ENCODE results near the gene OPA1.

Gene OPA1
- total RNA-seq, result 97.9 to 114 reads per million in 2 donors

GRCh38 chr3:193592841-193593667 lies at the start of gene OPA1:
TSS of gene OPA1 (plus strand) at chr3:193593208. CDS start at chr3:193593378, 170 bp downstream.
- peak; percentile 62 to 96 (median 81) for DNase-seq

- no peak for DNase-seq
Observed at GRCh38 chr3:193544289-193544688, 48.7 kb upstream of the OPA1 start.

- DNase-seq, result no peak
Observed at GRCh38 chr3:193545304-193545703, 47.7 kb upstream of the OPA1 start.

GRCh38 chr3:193546129-193546528 lies 46.9 kb upstream of the OPA1 start:
- no peak for DNase-seq

- DNase-seq, result no peak
Observed at GRCh38 chr3:193548406-193548805, 44.6 kb upstream of the OPA1 start.

DNA sequence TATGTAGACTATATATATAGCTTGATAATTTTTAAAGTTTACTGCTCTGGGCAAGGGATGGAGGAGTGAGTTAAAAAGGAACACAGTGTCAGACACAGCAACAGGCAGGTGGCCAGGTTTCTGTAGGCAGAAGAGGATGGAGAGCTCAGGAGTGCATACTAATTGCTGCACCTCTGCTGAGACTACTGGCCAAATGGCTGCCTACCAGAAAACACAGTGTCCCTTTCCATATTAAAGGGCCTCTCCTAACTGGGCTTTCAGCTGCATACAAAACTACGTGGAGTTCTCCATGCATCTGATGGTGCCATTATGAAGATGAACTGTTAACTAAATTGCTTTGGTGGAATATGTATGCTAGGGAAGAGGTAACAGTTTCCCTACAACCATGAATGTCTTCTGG lies 40.1 kb upstream of the OPA1 start:
- no peak for DNase-seq

DNA sequence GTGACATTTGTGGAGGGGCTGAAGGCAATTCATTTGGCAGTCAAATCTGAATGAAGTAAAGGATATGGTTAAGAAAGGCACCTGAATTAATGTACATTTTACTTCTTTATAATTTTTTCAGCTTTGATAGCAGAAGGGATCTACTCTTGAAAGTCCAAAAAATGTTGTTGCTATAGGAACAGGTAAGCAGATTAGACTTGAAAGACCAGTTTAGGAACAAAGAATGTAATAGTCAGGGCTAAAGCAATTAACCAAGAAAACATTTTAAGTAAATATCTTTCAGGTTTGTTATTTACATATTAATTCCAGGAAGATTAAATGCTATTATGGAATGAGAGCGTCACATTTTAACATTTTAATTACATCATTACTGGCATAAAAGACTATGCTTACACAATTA lies 39.4 kb upstream of the OPA1 start:
- DNase-seq, result no peak

DNA sequence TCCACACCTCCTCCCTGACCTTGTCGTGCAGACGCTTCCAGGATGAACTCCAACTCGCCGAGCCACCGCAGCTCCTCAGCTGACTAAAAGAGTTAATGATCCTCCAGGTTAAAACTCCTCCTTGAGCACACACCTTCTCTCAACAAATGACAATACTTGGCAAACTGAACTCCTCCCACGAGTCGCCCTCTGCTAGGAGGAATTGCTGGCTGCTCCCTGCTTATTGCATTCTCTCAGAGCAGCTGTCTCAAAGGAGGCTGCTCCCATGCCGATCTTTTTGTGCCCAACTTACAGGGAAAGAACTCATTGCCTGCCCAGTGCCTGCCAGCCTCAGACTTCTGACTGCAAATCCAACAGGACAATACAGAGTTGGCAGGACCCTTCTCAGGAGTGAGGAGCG lies 38.2 kb upstream of the OPA1 start, which contains the start of gene ATP13A4:
Gene ATP13A4 (minus strand): TSS at position 85 of the 400 bp plus-strand sequence. CDS start 96 bp downstream, outside the sequence.
- DNase-seq, result no peak

- no peak for DNase-seq
Observed at GRCh38 chr3:193556841-193557240, 36.2 kb upstream of the OPA1 start.

DNA sequence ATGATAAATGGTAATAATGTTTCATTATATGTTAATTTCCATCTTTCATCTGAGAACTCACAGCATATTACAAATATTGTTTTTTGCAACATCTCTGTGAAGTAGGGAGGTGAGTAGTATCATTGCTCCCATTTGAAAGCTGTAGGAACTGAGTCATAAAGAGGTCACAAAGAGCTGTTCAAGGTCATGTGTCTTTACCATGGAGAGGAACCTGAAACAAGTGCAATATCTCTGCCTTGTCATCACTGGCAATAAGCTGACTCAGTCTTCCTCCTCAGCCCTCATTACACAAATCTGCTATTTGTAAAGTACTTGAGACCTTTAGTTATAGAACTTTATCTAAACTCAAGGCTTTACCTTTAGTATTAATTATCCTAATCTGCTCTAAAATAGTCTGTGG lies 33.9 kb upstream of the OPA1 start:
- DNase-seq, result peak in 1 of 5 experiments; percentile 3

GRCh38 chr3:193560091-193560490 lies 32.9 kb upstream of the OPA1 start:
- DNase-seq, result no peak

DNA sequence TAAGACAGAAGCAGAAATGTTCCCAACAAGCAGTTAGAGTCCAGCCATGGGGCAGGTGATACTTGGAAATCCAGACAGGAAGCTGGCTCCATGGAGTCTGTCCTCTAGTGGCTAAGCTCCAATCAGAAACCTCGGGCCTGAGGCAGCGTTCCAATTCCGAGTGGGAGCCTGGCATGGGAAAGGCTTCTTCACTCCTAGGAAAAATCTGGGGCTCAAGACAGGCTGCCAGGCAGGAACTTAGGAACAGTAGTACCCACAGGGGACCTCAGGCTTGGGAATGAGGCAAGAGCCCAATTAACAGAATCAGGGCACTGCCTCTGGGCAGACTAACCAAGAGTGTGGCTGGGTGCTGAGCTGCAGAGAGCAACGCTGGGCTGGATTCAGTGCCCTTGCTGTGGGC lies 32.1 kb upstream of the OPA1 start:
- DNase-seq, result no peak

DNA sequence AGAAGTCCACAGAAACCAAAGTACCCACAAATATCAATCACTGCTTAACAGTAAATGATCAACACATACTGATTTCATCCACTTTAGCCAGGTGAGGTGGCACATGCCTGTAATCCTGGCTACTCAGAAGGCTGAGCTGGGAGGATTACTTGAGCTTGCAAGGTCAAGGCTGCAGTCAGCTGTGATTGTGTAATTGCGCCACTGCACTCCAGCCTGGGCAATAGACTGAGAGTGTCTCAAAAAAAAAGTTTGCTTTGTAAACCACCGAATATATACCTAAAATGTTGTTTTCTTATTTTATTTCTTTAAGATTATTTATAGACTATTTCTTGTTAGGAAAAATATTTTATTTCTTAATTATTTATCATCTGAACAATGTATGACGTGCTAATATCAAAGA lies 29.6 kb upstream of the OPA1 start:
- DNase-seq, result no peak

DNA sequence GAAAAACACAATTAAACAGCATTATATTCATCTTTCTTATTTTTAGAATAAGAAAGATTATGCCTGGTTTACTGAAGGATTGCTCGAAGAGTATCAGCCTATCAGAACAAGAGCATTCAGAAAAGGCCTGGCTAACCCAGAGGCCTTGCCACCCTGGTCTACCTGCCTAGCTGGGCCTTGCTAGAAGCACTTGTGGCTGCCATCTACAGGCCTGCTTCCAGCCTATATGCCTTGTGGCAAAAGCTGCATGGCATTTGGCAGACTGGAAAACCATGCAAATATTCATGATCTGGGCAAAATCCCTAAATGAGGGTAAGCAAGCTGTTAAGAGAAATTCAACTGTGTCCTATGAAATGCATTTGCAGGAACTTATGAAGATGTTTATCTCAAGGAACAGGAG lies 29.0 kb upstream of the OPA1 start:
- no peak for DNase-seq

- DNase-seq, result no peak
Observed at GRCh38 chr3:193569119-193569518, 23.9 kb upstream of the OPA1 start.

GRCh38 chr3:193572426-193572908 lies 20.5 kb upstream of the OPA1 start:
- peak in 2 of 5 experiments; percentile 8 to 59 for DNase-seq

- DNase-seq, result no peak
Observed at GRCh38 chr3:193573403-193574191, 19.4 kb upstream of the OPA1 start.

DNA sequence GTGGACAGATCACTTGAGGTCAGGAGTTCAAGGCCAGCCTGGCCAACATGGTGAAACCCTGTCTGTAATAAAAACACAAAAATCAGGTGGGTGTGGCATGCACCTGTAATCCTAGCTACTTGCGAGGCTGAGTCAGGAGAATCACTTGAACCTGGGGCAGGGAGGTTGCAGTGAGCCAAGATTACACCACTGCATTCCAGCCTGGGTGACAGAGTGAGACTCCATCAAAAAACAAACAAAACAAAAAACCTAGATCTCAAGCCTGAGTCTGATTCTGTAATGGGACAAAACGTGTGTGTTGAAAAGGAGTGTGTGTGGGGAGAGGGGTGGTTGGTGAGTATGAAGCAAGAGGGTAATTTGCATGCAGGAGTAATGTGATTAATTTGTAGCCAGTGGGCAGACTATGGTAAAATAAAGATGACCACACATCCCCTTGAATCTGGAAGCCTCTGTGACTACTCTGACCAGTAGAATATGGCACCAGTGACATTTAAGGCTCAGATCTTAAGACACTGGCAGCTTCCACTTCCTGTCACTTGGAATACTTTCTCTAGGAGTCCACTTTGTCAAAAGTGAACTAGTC lies 18.4 kb upstream of the OPA1 start:
- no peak for DNase-seq

- no peak for DNase-seq
Observed at GRCh38 chr3:193585530-193585929, 7.5 kb upstream of the OPA1 start.

DNA sequence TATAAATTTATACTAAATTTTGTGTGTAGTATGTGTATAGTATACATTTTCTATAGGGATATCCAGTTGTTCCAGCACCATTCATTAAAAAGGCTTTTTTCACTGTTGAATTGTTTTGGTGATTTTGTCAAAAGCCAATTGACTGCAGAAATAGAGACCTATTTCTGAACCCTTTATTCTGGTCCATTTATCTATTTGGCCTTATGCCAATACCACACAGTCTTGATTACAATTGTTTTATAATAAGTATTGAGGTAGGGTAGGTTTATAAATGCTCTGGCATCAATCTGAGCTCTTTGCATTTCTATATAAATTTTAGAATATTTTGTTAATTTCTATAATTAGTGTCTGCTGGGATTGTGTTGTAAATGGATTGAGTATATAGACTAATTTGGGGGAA lies 6.5 kb upstream of the OPA1 start:
- DNase-seq, result no peak

DNA sequence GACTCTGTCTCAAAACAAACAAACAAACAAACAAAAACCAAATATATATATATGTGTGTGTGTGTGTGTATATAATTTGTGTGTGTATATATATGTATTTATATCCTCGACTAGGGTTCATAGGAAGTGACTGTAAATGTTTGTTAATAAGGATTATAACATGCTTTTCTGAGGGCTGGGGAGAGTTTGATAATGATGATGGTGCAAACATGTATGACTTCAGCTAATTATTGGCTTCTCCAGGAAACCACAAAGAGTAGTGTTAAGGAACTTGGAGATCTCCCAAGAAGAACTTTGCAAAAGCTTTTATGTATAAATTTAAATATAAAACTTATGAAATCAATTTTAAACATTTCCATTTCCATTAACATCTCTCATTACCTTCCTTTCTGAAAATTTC lies 3.9 kb upstream of the OPA1 start:
- no peak for DNase-seq

GRCh38 chr3:193589616-193590015 lies 3.4 kb upstream of the OPA1 start:
- DNase-seq, result no peak

Data from T-helper 2 cell (primary cell).